ENCODE data around the gene BST1.

GRCh38 chr4:15753081-15753480 is 50.2 kb downstream of the BST1 start:
- TF ChIP-seq EZH2phosphoT487 (IDR thresholded peaks at IDR 0.05; ENCODE audit: unreplicated experiment), result no peak
- no peak for TF ChIP-seq CTCF (conservative IDR thresholded peaks at IDR 0.05; ENCODE audit: low read depth in 2 of 2)
- TF ChIP-seq EZH2 (IDR thresholded peaks at IDR 0.05; ENCODE audit: low read depth, unreplicated experiment), result no peak
- no peak for TF ChIP-seq CREB1 (CRISPR knock-in tag; IDR thresholded peaks at IDR 0.05; ENCODE audit: low read depth)
- TF ChIP-seq POLR2AphosphoS5 (IDR thresholded peaks at IDR 0.05; ENCODE audit: low read depth), result no peak
- TF ChIP-seq REST (IDR thresholded peaks at IDR 0.05; ENCODE audit: unreplicated experiment), result no peak
- TF ChIP-seq JUNB (IDR thresholded peaks at IDR 0.05; ENCODE audit: unreplicated experiment), result no peak
- TF ChIP-seq ZNF114 (CRISPR knock-in tag; IDR thresholded peaks at IDR 0.05), result no peak
- TF ChIP-seq ETS1 (IDR thresholded peaks at IDR 0.05), result no peak

Measured in GM23338 (cell line).